Uterus (tissue), 2 donors: ENCODE results near the gene OR4E1.

Source experiments
- CTCF ChIP-seq, 4 experiments: fragments of 200-600 bp in 2 of 4; fragments of 450-650 bp in 2 of 4; sonication (generic) in 2 of 4; IDR thresholded peaks; one replicate each; pipeline ENCODE4 v1.5.1; 2016 to 2019; ENCODE audit warnings: antibody characterized with exemption in 4 of 4, mild to moderate bottlenecking in 2 of 4, moderate library complexity in 1 of 4
- POLR2A ChIP-seq, 2 donors: fragments of 450-650 bp; IDR thresholded peaks; one replicate each; pipeline ENCODE4 v1.6.1; 2016; ENCODE audit warnings: antibody characterized with exemption in 2 of 2, mild to moderate bottlenecking in 1 of 2, moderate library complexity in 1 of 2

GRCh38 chr14:21704338-21704737 is 30.7 kb upstream of the OR4E1 start:
- TF ChIP-seq POLR2A (IDR thresholded peaks at IDR 0.05) = no peak
- no peak for TF ChIP-seq CTCF (IDR thresholded peaks at IDR 0.05)
